Testis (tissue), 2 donors: Measurements from ENCODE around the gene ROS1.

Experiments used
- POLR2A ChIP-seq: fragments of 450-650 bp; IDR thresholded peaks from one replicate; pipeline ENCODE4 v1.6.1; 2017; ENCODE audit warnings: antibody characterized with exemption, mild to moderate bottlenecking, moderate library complexity
- TF ChIP-seq, protein P1 (sequence below), 3 experiments: fragments of 450-650 bp in 2 of 3; fragments of 200-600 bp in 1 of 3; sonication (generic) in 1 of 3; IDR thresholded peaks; one replicate each; pipeline ENCODE4 v1.5.1; 2016 to 2019; ENCODE audit warnings: antibody characterized with exemption in 3 of 3, mild to moderate bottlenecking in 2 of 3, moderate library complexity in 1 of 3

DNA sequence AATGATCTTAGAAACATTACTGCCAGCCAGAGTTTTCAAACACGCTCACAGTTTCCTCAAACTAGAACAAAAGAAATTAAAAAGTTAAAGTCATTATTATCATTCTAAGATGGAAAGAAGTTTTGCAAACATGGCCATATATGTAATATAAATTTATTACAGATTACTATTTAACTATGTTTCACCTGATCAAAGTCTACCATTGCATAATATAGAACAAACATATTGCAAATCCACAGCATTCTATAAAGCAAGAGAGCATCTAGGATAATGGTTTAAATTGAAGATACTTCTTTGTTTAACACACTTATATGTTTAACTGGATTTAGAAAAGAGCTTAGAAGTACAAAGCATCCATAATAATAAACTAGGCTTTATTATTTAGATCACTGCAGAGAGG lies 30.5 kb upstream of the ROS1 start:
- TF ChIP-seq POLR2A = no peak
- TF ChIP-seq, protein P1, sequence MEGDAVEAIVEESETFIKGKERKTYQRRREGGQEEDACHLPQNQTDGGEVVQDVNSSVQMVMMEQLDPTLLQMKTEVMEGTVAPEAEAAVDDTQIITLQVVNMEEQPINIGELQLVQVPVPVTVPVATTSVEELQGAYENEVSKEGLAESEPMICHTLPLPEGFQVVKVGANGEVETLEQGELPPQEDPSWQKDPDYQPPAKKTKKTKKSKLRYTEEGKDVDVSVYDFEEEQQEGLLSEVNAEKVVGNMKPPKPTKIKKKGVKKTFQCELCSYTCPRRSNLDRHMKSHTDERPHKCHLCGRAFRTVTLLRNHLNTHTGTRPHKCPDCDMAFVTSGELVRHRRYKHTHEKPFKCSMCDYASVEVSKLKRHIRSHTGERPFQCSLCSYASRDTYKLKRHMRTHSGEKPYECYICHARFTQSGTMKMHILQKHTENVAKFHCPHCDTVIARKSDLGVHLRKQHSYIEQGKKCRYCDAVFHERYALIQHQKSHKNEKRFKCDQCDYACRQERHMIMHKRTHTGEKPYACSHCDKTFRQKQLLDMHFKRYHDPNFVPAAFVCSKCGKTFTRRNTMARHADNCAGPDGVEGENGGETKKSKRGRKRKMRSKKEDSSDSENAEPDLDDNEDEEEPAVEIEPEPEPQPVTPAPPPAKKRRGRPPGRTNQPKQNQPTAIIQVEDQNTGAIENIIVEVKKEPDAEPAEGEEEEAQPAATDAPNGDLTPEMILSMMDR (IDR thresholded peaks at IDR 0.05) = no peak
